SK-N-SH (cell line): ENCODE results near the gene PHPT1. TPM values are rescaled to one million over a fixed set of nuclear protein-coding genes. Genes with fewer than 3 reads are reported as not detected.

Experiments
- CTCF ChIA-PET: fragments of 300-600, 350-600 bp; formaldehyde crosslinking; extraction: SDS; loops from one replicate; lab custom pipeline; 2021; lab: Yijun Ruan, JAX
- POLR2A ChIA-PET: fragments of 350-600 bp; sonication (Branson Sonifier 250); formaldehyde crosslinking; extraction: SDS; loops from one replicate; lab custom pipeline; 2020; ENCODE audit warnings: antibody characterized with exemption, inconsistent platforms; lab: Yijun Ruan, JAX
- DNase-seq: peaks from one replicate; pipeline ENCODE4 v3.0.0; 2012
- H2AFZ ChIP-seq: fragments of 200-600 bp; sonication (generic); 2 replicates; pipeline ENCODE4 v1.8.1; 2016; ENCODE audit warnings: antibody characterized with exemption, mild to moderate bottlenecking, low read depth
- H3F3A ChIP-seq: fragments of 200-600 bp; sonication (generic); replicated peaks from 2 replicates; pipeline ENCODE3; 2016; ENCODE audit warnings: antibody characterized with exemption, mild to moderate bottlenecking; ENCODE audit not compliant: insufficient read depth
- H3K27ac ChIP-seq, 2 experiments: fragments of 200-500 bp in 1 of 2; fragments of 200-600 bp in 1 of 2; sonication (Bioruptor generic) in 1 of 2; sonication (generic), shearing (Covaris generic) in 1 of 2; 2 replicates each; pipeline versions ENCODE4 v1.5.1 to v1.6.1; 2014 to 2016; ENCODE audit warnings: low read depth in 2 of 2, inconsistent platforms in 1 of 2, low read length in 1 of 2, mild to moderate bottlenecking in 1 of 2, mixed read lengths in 1 of 2
- H3K27me3 ChIP-seq: fragments of 200-600 bp; sonication (generic), shearing (Covaris generic); 2 replicates; pipeline ENCODE4 v1.6.1; 2016; ENCODE audit warnings: mixed run types; ENCODE audit not compliant: insufficient read depth
- H3K36me3 ChIP-seq, 2 experiments: fragments of 200-500 bp in 1 of 2; fragments of 200-600 bp in 1 of 2; sonication (Bioruptor generic) in 1 of 2; sonication (generic) in 1 of 2; replicated peaks in 1 of 2; 2 replicates each; pipeline versions ENCODE3 to v1.5.1; 2014 to 2016; ENCODE audit warnings: low read length in 1 of 2, mild to moderate bottlenecking in 1 of 2; ENCODE audit not compliant: insufficient read depth in 2 of 2, control insufficient read depth in 1 of 2
- H3K4me1 ChIP-seq, 2 experiments: fragments of 200-500 bp in 1 of 2; fragments of 200-600 bp in 1 of 2; sonication (Bioruptor generic) in 1 of 2; sonication (generic), shearing (Covaris generic) in 1 of 2; 2 replicates each; pipeline versions ENCODE4 v1.5.1 to v1.6.1; 2014 to 2016; ENCODE audit warnings: low read depth in 1 of 2, low read length in 1 of 2, mixed run types in 1 of 2; ENCODE audit not compliant: insufficient read depth in 2 of 2, control insufficient read depth in 1 of 2
- H3K4me2 ChIP-seq: fragments of 200-600 bp; sonication (generic), shearing (Covaris generic); 2 replicates; pipeline ENCODE4 v1.6.1; 2017; ENCODE audit warnings: mixed run types
- H3K4me3 ChIP-seq, 2 experiments: fragments of 200-500 bp in 1 of 2; fragments of 200-600 bp in 1 of 2; sonication (Bioruptor generic) in 1 of 2; sonication (generic), shearing (Covaris generic) in 1 of 2; 2 replicates each; pipeline versions ENCODE4 v1.5.1 to v1.8.1; 2014 to 2016; ENCODE audit warnings: low read depth in 2 of 2, inconsistent platforms in 1 of 2, low read length in 1 of 2, mild to moderate bottlenecking in 1 of 2, mixed read lengths in 1 of 2, moderate library complexity in 1 of 2
- H3K79me2 ChIP-seq: fragments of 200-600 bp; sonication (generic); 2 replicates; pipeline ENCODE4 v1.8.1; 2017; ENCODE audit warnings: mild to moderate bottlenecking; ENCODE audit not compliant: insufficient read depth
- H3K9ac ChIP-seq: fragments of 200-600 bp; sonication (generic); 2 replicates; pipeline ENCODE4 v1.6.1; 2017; ENCODE audit warnings: mixed run types
- H3K9me2 ChIP-seq: fragments of 200-600 bp; sonication (generic); 2 replicates; pipeline ENCODE4 v1.6.1; 2017; ENCODE audit warnings: mixed run types
- H3K9me3 ChIP-seq: fragments of 200-600 bp; sonication (generic); 2 replicates; pipeline ENCODE4 v1.6.1; 2017; ENCODE audit warnings: mixed run types, mild to moderate bottlenecking, moderate library complexity
- H4K20me1 ChIP-seq: fragments of 200-600 bp; sonication (generic); 2 replicates; pipeline ENCODE4 v1.6.1; 2017; ENCODE audit warnings: mild to moderate bottlenecking, mixed run types; ENCODE audit not compliant: insufficient read depth
- CHD2 ChIP-seq: fragments of 150-350 bp; IDR thresholded peaks from 2 replicates; pipeline ENCODE4 v1.6.1; 2018; ENCODE audit warnings: low read length; ENCODE audit not compliant: partially characterized antibody
- EP300 ChIP-seq, 2 experiments: IDR thresholded peaks; 2 replicates each; pipeline versions ENCODE4 v1.4.0 to v1.6.1; 2012; ENCODE audit warnings: borderline replicate concordance in 1 of 2, low read depth in 1 of 2, low read length in 1 of 2
- EZH2phosphoT487 ChIP-seq: fragments of 200-600 bp; sonication (generic); IDR thresholded peaks from 2 replicates; pipeline ENCODE4 v1.6.1; 2017; ENCODE audit warnings: low read depth, mixed run types, mild to moderate bottlenecking, antibody characterized with exemption, moderate library complexity, borderline replicate concordance
- GATA2 ChIP-seq: sonication (generic); formaldehyde crosslinking; IDR thresholded peaks from 2 replicates; pipeline ENCODE4 v1.5.0; 2020; ENCODE audit warnings: mild to moderate bottlenecking, missing genetic modification reagents
- NFIC ChIP-seq: IDR thresholded peaks from 2 replicates; pipeline ENCODE4 v1.4.0; 2012; ENCODE audit warnings: borderline replicate concordance
- POLR2AphosphoS5 ChIP-seq: IDR thresholded peaks from 2 replicates; pipeline ENCODE4 v1.6.1; 2012; ENCODE audit warnings: low read depth, low read length
- RAD21 ChIP-seq: IDR thresholded peaks from 2 replicates; pipeline ENCODE4 v1.6.1; 2012; ENCODE audit warnings: mild to moderate bottlenecking, low read length
- RCOR1 ChIP-seq: fragments of 150-350 bp; IDR thresholded peaks from 2 replicates; pipeline ENCODE4 v1.6.1; 2017; ENCODE audit warnings: antibody characterized with exemption, low read length
- RXRA ChIP-seq: IDR thresholded peaks from 2 replicates; pipeline ENCODE4 v1.4.0; 2012; ENCODE audit warnings: low read depth, mild to moderate bottlenecking, borderline replicate concordance
- SIN3A ChIP-seq: IDR thresholded peaks from 2 replicates; pipeline ENCODE4 v1.6.1; 2012; ENCODE audit warnings: low read depth, mild to moderate bottlenecking, low read length, moderate library complexity, borderline replicate concordance
- TCF12 ChIP-seq: IDR thresholded peaks from 2 replicates; pipeline ENCODE4 v1.4.0; 2012
- WGBS: methylation state at CpG from one replicate; pipeline ENCODE4 v1.1.6; 2017; ENCODE audit warnings: low lambda C conversion rate; 5-methylcytosine and 5-hydroxymethylcytosine counted together
- polyA plus RNA-seq, 3 experiments: library from polyadenylated mRNA; depleted of rRNA; stranded (reverse); fragments of >200 nt; gene quantifications; 2 replicates each; pipeline ENCODE4 v1.2.3, GENCODE V29; 2012
- TF ChIP-seq, protein P1 (sequence below): fragments of 150-350 bp; IDR thresholded peaks from 2 replicates; pipeline ENCODE4 v1.6.1; 2016; ENCODE audit warnings: mild to moderate bottlenecking, low read depth, low read length
- TF ChIP-seq, protein P2 (sequence below): IDR thresholded peaks from 2 replicates; pipeline ENCODE4; 2012
- TF ChIP-seq, protein P3 (sequence below): IDR thresholded peaks from 2 replicates; pipeline ENCODE4 v1.6.1; 2012; ENCODE audit warnings: mild to moderate bottlenecking, low read depth, low read length, moderate library complexity
- TF ChIP-seq, protein P4 (sequence below): fragments of 150-350 bp; IDR thresholded peaks from 2 replicates; pipeline ENCODE4 v1.6.1; 2017; ENCODE audit warnings: antibody characterized with exemption, low read length, low read depth, borderline replicate concordance
- TF ChIP-seq, protein P5 (sequence below): IDR thresholded peaks from 2 replicates; pipeline ENCODE4 v1.4.0; 2012; ENCODE audit warnings: low read depth
- TF ChIP-seq, protein P6 (sequence below): IDR thresholded peaks from 2 replicates; pipeline ENCODE4 v1.4.0; 2012; ENCODE audit warnings: low read depth, borderline replicate concordance
- TF ChIP-seq, protein P7 (sequence below): fragments of 200-600 bp; sonication (generic); IDR thresholded peaks from 2 replicates; pipeline ENCODE4 v1.6.1; 2017; ENCODE audit warnings: antibody characterized with exemption, mild to moderate bottlenecking, moderate library complexity

PHPT1 gene
- polyA plus RNA-seq, 1 of the 3 experiments (the other 2 are of a cell fraction), result 517 TPM

DNA sequence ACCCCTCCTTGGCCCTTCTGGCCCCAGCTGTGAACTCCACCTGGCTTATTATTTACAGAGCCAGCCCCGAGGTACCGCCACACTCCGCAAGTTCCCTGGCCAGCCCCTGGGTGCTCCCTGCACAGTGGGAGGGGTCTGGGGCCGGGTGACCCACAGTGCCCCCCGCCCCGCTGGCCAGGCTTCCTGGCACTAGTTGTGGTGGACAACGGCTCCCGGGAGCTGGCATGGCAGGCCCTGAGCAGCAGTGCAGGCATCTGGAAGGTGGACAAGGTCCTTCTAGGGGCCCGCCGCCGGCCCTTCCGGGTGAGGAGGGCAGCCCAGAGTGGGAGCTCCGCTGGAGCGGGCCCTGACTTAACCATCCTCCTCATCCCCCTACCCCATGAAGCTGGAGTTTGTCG lies 6.9 kb downstream of the PHPT1 start:
- no peak overlapping the region for H3K4me3 ChIP-seq
- peaks cover 0 to 13% of the 10 kb centered on the region in 2 experiments; a peak in 3 of 4 replicates for H3K4me1 ChIP-seq
- H3K27me3 ChIP-seq, result no peaks in the 10 kb centered on the region
- H3K79me2 ChIP-seq, result 0 out of 2 replicates have a peak, but pooled peaks cover under 1% of the 10 kb centered on the region
- CTCF ChIA-PET, result interaction anchor here (1.4 kb wide), 1 partner anchor 13 kb away, joined by 4 read pairs; the partner anchor contains the start of gene AJM1
- H2AFZ ChIP-seq, result no peak overlapping the region
- H3K9me3 ChIP-seq, result no peaks in the 10 kb centered on the region
- POLR2A ChIA-PET, result no interaction called here
- peaks cover 0 to 9% of the 10 kb centered on the region in 2 experiments for H3K36me3 ChIP-seq
- no peak overlapping the region for H3K4me2 ChIP-seq
- 70% methylated on average over 2 of the region's 15 CpGs for WGBS
- no peaks in the 10 kb centered on the region for H3F3A ChIP-seq
- H4K20me1 ChIP-seq, result no peaks in the 10 kb centered on the region
- H3K27ac ChIP-seq, result no peak overlapping the region
- no peak overlapping the region for H3K9ac ChIP-seq
- no peak for DNase-seq
- H3K9me2 ChIP-seq, result no peaks in the 10 kb centered on the region
- TF ChIP-seq, protein P1, sequence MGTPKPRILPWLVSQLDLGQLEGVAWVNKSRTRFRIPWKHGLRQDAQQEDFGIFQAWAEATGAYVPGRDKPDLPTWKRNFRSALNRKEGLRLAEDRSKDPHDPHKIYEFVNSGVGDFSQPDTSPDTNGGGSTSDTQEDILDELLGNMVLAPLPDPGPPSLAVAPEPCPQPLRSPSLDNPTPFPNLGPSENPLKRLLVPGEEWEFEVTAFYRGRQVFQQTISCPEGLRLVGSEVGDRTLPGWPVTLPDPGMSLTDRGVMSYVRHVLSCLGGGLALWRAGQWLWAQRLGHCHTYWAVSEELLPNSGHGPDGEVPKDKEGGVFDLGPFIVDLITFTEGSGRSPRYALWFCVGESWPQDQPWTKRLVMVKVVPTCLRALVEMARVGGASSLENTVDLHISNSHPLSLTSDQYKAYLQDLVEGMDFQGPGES, result no peak
- TF ChIP-seq, protein P2, sequence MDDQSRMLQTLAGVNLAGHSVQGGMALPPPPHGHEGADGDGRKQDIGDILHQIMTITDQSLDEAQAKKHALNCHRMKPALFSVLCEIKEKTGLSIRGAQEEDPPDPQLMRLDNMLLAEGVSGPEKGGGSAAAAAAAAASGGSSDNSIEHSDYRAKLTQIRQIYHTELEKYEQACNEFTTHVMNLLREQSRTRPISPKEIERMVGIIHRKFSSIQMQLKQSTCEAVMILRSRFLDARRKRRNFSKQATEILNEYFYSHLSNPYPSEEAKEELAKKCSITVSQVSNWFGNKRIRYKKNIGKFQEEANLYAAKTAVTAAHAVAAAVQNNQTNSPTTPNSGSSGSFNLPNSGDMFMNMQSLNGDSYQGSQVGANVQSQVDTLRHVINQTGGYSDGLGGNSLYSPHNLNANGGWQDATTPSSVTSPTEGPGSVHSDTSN, result no peak
- TF ChIP-seq, protein P3, sequence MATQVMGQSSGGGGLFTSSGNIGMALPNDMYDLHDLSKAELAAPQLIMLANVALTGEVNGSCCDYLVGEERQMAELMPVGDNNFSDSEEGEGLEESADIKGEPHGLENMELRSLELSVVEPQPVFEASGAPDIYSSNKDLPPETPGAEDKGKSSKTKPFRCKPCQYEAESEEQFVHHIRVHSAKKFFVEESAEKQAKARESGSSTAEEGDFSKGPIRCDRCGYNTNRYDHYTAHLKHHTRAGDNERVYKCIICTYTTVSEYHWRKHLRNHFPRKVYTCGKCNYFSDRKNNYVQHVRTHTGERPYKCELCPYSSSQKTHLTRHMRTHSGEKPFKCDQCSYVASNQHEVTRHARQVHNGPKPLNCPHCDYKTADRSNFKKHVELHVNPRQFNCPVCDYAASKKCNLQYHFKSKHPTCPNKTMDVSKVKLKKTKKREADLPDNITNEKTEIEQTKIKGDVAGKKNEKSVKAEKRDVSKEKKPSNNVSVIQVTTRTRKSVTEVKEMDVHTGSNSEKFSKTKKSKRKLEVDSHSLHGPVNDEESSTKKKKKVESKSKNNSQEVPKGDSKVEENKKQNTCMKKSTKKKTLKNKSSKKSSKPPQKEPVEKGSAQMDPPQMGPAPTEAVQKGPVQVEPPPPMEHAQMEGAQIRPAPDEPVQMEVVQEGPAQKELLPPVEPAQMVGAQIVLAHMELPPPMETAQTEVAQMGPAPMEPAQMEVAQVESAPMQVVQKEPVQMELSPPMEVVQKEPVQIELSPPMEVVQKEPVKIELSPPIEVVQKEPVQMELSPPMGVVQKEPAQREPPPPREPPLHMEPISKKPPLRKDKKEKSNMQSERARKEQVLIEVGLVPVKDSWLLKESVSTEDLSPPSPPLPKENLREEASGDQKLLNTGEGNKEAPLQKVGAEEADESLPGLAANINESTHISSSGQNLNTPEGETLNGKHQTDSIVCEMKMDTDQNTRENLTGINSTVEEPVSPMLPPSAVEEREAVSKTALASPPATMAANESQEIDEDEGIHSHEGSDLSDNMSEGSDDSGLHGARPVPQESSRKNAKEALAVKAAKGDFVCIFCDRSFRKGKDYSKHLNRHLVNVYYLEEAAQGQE, result no peak
- TF ChIP-seq POLR2AphosphoS5 (no peak), RCOR1 (no peak), RAD21 (no peak), NFIC (no peak), SIN3A (no peak), CHD2 (no peak), RXRA (no peak), GATA2 (CRISPR knock-in tag) (no peak), EP300 (IDR thresholded peaks at IDR 0.05; ENCODE audit: borderline replicate concordance in 1 of 2, low read depth in 1 of 2, low read length in 1 of 2) (no peak), EZH2phosphoT487 (no peak), TCF12 (no peak)
- TF ChIP-seq, protein P4, sequence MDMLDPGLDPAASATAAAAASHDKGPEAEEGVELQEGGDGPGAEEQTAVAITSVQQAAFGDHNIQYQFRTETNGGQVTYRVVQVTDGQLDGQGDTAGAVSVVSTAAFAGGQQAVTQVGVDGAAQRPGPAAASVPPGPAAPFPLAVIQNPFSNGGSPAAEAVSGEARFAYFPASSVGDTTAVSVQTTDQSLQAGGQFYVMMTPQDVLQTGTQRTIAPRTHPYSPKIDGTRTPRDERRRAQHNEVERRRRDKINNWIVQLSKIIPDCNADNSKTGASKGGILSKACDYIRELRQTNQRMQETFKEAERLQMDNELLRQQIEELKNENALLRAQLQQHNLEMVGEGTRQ, result no peak
- TF ChIP-seq, protein P5, sequence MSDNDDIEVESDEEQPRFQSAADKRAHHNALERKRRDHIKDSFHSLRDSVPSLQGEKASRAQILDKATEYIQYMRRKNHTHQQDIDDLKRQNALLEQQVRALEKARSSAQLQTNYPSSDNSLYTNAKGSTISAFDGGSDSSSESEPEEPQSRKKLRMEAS, result no peak
- TF ChIP-seq, protein P6, sequence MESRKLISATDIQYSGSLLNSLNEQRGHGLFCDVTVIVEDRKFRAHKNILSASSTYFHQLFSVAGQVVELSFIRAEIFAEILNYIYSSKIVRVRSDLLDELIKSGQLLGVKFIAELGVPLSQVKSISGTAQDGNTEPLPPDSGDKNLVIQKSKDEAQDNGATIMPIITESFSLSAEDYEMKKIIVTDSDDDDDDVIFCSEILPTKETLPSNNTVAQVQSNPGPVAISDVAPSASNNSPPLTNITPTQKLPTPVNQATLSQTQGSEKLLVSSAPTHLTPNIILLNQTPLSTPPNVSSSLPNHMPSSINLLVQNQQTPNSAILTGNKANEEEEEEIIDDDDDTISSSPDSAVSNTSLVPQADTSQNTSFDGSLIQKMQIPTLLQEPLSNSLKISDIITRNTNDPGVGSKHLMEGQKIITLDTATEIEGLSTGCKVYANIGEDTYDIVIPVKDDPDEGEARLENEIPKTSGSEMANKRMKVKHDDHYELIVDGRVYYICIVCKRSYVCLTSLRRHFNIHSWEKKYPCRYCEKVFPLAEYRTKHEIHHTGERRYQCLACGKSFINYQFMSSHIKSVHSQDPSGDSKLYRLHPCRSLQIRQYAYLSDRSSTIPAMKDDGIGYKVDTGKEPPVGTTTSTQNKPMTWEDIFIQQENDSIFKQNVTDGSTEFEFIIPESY, result no peak
- TF ChIP-seq, protein P7, sequence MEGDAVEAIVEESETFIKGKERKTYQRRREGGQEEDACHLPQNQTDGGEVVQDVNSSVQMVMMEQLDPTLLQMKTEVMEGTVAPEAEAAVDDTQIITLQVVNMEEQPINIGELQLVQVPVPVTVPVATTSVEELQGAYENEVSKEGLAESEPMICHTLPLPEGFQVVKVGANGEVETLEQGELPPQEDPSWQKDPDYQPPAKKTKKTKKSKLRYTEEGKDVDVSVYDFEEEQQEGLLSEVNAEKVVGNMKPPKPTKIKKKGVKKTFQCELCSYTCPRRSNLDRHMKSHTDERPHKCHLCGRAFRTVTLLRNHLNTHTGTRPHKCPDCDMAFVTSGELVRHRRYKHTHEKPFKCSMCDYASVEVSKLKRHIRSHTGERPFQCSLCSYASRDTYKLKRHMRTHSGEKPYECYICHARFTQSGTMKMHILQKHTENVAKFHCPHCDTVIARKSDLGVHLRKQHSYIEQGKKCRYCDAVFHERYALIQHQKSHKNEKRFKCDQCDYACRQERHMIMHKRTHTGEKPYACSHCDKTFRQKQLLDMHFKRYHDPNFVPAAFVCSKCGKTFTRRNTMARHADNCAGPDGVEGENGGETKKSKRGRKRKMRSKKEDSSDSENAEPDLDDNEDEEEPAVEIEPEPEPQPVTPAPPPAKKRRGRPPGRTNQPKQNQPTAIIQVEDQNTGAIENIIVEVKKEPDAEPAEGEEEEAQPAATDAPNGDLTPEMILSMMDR, result no peak
